ENCODE measurements around the gene CCDC85C. TPM values are rescaled to one million over a fixed set of nuclear protein-coding genes. Genes with fewer than 3 reads are reported as not detected.

Gene CCDC85C
- total RNA-seq, 1 donor from 2014 or later = 7.3 TPM

Other genes with a start within 250 kb of the CCDC85C start
- gene SETD3, start 123.3 kb downstream of the CCDC85C start, total RNA-seq = 52.9 and 53.7 TPM in 2 replicates
- 77.8 and 80.4 TPM in 2 replicates for gene CCNK, start 122.8 kb downstream of the CCDC85C start, total RNA-seq
- not detected in 2 replicates for gene HHIPL1, start 40.9 kb upstream of the CCDC85C start, total RNA-seq
- not detected in 2 replicates for gene CYP46A1, start 80.1 kb upstream of the CCDC85C start, total RNA-seq
- 0.68 and 0.87 TPM in 2 replicates for gene EML1, start 189.2 kb upstream of the CCDC85C start, total RNA-seq

Measured in activated T-helper 2 cell treated with anti-CD3 and anti-CD28 coated beads, Interferon-gamma antibody, Interleukin-2, Interleukin-4, amounts not matched to agents 10 μg/mL and 5 μg/mL and 100 μg/mL, durations not matched to agents 14 hours and 24 hours and 36 hours (primary cell).